Karpas-422 (cell line): ENCODE measurements around the gene KLC1. TPM values are rescaled to one million over a fixed set of nuclear protein-coding genes. Genes with fewer than 3 reads are reported as not detected.

ENCODE experiments used
- DNase-seq: peaks from one replicate; pipeline ENCODE4 v3.0.0-alpha.2; 2015
- H2AFZ ChIP-seq: fragments of 200-600 bp; sonication (generic); 2 replicates; pipeline ENCODE4 v1.6.1; 2014; ENCODE audit warnings: antibody characterized with exemption, low read length, mixed read lengths
- H3K27ac ChIP-seq: fragments of 200-600 bp; sonication (generic); 2 replicates; pipeline ENCODE4 v1.5.1; 2014; ENCODE audit warnings: mild to moderate bottlenecking, low read length, moderate library complexity
- H3K27me3 ChIP-seq: fragments of 200-600 bp; sonication (generic); 2 replicates; pipeline ENCODE4 v1.6.1; 2014; ENCODE audit warnings: low read length, mixed read lengths
- H3K36me3 ChIP-seq: fragments of 200-600 bp; sonication (generic); 2 replicates; pipeline ENCODE4 v1.6.1; 2014; ENCODE audit warnings: low read length, mixed read lengths; ENCODE audit not compliant: insufficient read depth
- H3K4me1 ChIP-seq: fragments of 200-600 bp; sonication (generic); 2 replicates; pipeline ENCODE4 v1.6.1; 2014; ENCODE audit warnings: mild to moderate bottlenecking, low read length, mixed read lengths
- H3K4me2 ChIP-seq: fragments of 200-600 bp; sonication (generic); 2 replicates; pipeline ENCODE4 v1.6.1; 2014; ENCODE audit warnings: low read length, low read depth, mild to moderate bottlenecking; ENCODE audit not compliant: poor library complexity, severe bottlenecking
- H3K4me3 ChIP-seq: fragments of 200-600 bp; sonication (generic); 2 replicates; pipeline ENCODE4 v1.5.1; 2014; ENCODE audit warnings: mild to moderate bottlenecking, antibody characterized with exemption, low read length, mixed read lengths
- H3K79me2 ChIP-seq: fragments of 200-600 bp; sonication (generic); 2 replicates; pipeline ENCODE4 v1.6.1; 2014; ENCODE audit warnings: mild to moderate bottlenecking, low read length, mixed read lengths
- H3K9ac ChIP-seq: fragments of 200-600 bp; sonication (generic); 2 replicates; pipeline ENCODE4 v1.6.0; 2014; ENCODE audit warnings: low read length
- H3K9me2 ChIP-seq: fragments of 200-600 bp; sonication (generic), shearing (Covaris generic); replicated peaks from 2 replicates; pipeline ENCODE4 v1.6.0; 2014; ENCODE audit warnings: mild to moderate bottlenecking, low read length, moderate library complexity; ENCODE audit not compliant: insufficient read depth
- H3K9me3 ChIP-seq: fragments of 300-700, 200-600 bp; sonication (generic); 2 replicates; pipeline ENCODE4 v1.6.1; 2014; ENCODE audit warnings: low read length, mixed read lengths
- H4K20me1 ChIP-seq: fragments of 200-600 bp; sonication (generic); 2 replicates; pipeline ENCODE4 v1.6.1; 2014; ENCODE audit warnings: mild to moderate bottlenecking, antibody characterized with exemption, low read length, low read depth; ENCODE audit not compliant: insufficient read depth
- total RNA-seq: library from RNA; depleted of rRNA; stranded (reverse); fragments of >200 nt; shearing (Covaris generic); gene quantifications from 2 replicates; pipeline ENCODE4 v1.2.3, GENCODE V29; 2014; ENCODE audit warnings: low replicate concordance

Gene KLC1
- total RNA-seq, 1 experiment from 2014 or later, result 144 TPM

DNA sequence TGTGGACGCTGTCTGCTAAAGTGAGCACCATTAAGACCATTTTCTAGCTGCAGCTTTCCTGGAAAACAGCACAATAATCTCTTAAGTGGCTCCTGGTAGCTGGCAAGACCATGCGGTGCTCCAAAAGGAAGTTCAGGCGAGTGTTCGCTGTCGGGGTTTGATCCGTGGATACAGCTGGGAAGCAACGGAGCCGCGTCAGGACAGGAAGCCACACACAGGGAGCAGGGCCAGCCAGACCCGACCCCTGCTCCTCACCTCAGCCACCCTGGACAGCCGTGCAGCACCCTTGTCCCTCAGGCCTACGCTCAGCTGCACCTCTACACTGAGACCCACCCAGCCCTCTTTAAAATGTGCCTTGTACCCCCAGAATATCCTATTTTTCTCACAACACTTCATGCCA lies 106.0 kb downstream of the KLC1 start:
- Histone ChIP-seq H3K9me2 (no peaks in the 10 kb centered on the region), H3K9ac (no peak overlapping the region), H3K4me2 (no peak overlapping the region), H2AFZ (no peak overlapping the region), H4K20me1 (peaks cover 5% of the 10 kb centered on the region; the same call in 1 of the 2 replicates), H3K27ac (no peak overlapping the region), H3K79me2 (no peaks in the 10 kb centered on the region), H3K9me3 (no peaks in the 10 kb centered on the region), H3K4me1 (no peaks in the 10 kb centered on the region), H3K36me3 (no peaks in the 10 kb centered on the region; the same call in 1 of the 2 replicates), H3K4me3 (no peak overlapping the region), H3K27me3 (no peaks in the 10 kb centered on the region)
- no peak for DNase-seq

DNA sequence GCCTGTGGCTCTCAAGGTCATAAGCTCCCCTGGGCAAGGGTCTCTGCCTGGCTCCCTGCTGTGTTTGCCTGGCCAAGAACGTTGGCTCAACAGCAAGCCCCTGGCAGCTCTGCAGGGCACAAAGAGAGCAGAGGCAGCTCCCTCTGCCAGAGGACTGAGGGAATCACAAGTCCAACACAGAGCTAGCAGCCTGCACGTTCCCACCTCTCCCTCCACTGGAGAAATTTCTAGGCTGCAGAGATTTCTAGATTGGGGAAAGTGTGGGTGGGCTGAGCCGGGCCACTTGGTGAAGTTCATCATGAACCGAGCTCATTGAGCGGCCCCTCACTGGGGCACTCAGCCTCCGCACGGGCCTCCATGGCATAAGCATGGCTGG lies 106.4 kb downstream of the KLC1 start:
- H3K27ac ChIP-seq, result no peak overlapping the region
- H3K4me2 ChIP-seq, result no peak overlapping the region
- no peaks in the 10 kb centered on the region for H3K79me2 ChIP-seq
- H3K4me1 ChIP-seq, result no peaks in the 10 kb centered on the region
- H3K36me3 ChIP-seq, result no peaks in the 10 kb centered on the region; the same call in 1 of the 2 replicates
- H3K27me3 ChIP-seq, result no peaks in the 10 kb centered on the region
- H3K4me3 ChIP-seq, result no peak overlapping the region
- no peaks in the 10 kb centered on the region for H3K9me3 ChIP-seq
- H4K20me1 ChIP-seq, result peaks cover 5% of the 10 kb centered on the region; the same call in 1 of the 2 replicates
- no peak for DNase-seq
- no peak overlapping the region for H3K9ac ChIP-seq
- no peaks in the 10 kb centered on the region for H3K9me2 ChIP-seq
- H2AFZ ChIP-seq, result no peak overlapping the region

DNA sequence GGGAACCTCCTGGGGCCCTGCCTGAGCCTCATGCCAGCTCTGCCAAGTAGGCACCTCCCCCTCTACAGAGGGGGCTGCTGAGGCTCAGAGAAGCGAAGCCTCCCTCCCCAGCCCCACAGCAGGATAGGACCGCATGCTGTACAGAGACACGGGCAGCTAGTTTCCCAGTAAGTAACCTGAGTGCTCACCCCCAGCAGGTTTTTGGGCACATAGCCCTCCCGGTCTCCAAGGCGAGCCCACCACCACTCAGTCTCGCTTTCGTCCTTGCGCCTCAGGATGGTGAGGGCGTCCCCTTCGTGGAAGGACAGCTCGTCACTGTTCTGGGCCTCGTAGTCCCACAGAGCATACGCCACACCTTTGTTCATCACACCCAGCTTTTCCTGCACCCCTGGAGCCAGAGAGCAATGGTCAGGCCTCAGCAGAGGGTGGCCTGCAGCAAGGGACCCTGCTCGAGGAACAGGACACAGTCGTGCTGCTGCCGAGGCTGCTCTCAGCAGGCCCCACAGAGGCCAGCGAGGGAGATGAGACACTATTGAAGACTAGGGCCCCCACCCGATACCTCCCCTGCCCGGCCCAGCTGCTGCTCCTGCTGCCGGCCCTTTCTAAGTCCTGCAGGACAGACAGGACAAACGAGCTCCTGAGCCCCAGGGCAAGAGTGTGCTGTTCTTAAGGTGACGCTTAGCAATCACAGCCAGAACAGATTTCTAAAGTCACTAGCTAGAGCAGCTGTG lies 107.0 kb downstream of the KLC1 start:
- Histone ChIP-seq H3K9me2 (no peaks in the 10 kb centered on the region), H2AFZ (no peak overlapping the region), H3K4me2 (no peak overlapping the region), H3K79me2 (no peaks in the 10 kb centered on the region), H3K4me1 (no peaks in the 10 kb centered on the region), H3K9me3 (no peaks in the 10 kb centered on the region), H3K27ac (no peak overlapping the region), H3K27me3 (no peaks in the 10 kb centered on the region), H3K36me3 (no peaks in the 10 kb centered on the region; the same call in 1 of the 2 replicates), H3K4me3 (no peak overlapping the region), H4K20me1 (peaks cover 5% of the 10 kb centered on the region; the same call in 1 of the 2 replicates), H3K9ac (no peak overlapping the region)
- DNase-seq, result no peak

DNA sequence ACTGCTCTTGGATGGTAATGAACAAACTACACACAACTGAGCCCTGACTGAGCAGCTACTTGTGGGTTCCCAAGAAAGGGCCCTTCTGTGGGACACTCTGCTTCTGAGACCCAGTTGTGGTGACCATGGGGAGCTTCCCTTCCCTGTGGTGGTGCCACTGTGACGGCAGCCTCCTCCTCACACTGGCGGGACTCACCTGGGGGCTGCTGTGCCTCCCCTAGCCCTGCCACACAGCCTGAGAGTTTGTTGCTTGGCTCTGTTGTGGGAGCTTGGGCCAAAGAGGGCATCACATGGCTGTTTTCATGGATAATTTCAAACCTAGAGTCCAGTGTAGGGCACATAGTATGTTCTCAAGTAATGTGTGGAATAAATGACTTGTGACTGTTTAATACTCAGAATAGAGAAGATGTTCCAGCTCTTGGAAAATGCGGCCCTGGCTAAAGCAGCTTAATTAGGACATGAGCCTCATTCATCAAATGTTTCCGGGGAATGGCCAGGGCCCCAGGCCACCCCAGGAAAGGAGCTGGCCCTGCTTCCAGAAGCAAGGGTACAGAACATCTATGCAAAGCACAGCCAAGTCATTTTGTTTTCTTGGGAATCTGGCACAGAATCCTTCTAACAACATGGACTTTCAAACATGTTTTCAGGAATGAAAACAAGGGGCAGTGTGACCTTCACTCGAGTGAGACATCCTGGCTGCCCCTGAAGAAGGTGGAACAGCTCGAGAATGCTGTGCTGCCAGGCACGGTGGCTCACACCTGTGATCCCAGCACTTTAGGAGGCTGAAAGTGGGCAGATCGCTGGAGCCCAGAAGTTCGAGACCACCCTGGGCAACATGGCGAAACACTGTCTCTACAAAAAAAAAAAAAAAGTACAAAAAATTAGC lies 107.8 kb downstream of the KLC1 start:
- Histone ChIP-seq H3K4me1 (no peaks in the 10 kb centered on the region), H4K20me1 (peaks cover 5% of the 10 kb centered on the region; the same call in 1 of the 2 replicates)

DNA sequence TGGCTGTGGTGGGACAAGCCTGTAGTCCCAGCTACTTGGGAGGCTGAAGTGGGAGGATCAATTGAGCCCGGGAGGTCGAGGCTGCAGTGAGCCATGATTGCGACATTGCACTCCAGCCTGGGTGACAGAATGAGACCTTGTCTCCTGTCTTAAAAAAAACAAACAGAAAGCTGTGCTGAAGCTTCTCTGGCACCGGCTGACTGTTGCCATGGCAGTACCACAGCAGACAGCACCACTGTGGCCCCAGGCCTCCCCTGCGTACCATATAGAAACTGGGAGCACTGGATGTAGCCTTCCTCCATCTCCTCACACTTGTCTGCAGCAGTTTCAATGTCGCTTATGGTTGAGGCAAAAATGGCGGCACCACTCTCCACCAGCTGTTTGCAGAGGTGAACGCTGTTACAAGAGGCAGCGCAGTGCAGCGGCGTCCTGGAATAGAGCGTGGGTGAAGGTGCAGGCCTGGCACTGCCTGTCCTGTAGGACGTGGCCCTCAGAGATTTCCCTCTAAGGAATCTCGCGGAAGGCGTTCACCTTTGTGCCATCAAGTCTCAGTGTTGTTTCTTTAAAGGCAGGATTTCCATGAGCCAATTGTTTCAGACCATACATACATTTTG lies 108.5 kb downstream of the KLC1 start:
- Histone ChIP-seq H3K9ac (no peak overlapping the region), H3K4me1 (no peaks in the 10 kb centered on the region), H3K9me2 (no peaks in the 10 kb centered on the region), H4K20me1 (peaks cover 5% of the 10 kb centered on the region; the same call in 1 of the 2 replicates), H3K4me2 (no peak overlapping the region), H2AFZ (no peak overlapping the region), H3K27me3 (no peaks in the 10 kb centered on the region), H3K79me2 (no peaks in the 10 kb centered on the region), H3K4me3 (no peak overlapping the region), H3K9me3 (no peaks in the 10 kb centered on the region), H3K36me3 (no peaks in the 10 kb centered on the region; the same call in 1 of the 2 replicates), H3K27ac (no peak overlapping the region)
- DNase-seq, result no peak

More for the DNA sequence above, 107.8 kb downstream of the KLC1 start:
- no peaks in the 10 kb centered on the region; the same call in 1 of the 2 replicates for H3K36me3 ChIP-seq
- H3K27me3 ChIP-seq, result no peaks in the 10 kb centered on the region
- no peak overlapping the region for H3K9ac ChIP-seq
- H3K4me2 ChIP-seq, result no peak overlapping the region
- no peak overlapping the region for H2AFZ ChIP-seq
- H3K9me3 ChIP-seq, result no peaks in the 10 kb centered on the region
- H3K9me2 ChIP-seq, result no peaks in the 10 kb centered on the region
- H3K4me3 ChIP-seq, result no peak overlapping the region
- H3K27ac ChIP-seq, result no peak overlapping the region
- no peak for DNase-seq
- H3K79me2 ChIP-seq, result no peaks in the 10 kb centered on the region

DNA sequence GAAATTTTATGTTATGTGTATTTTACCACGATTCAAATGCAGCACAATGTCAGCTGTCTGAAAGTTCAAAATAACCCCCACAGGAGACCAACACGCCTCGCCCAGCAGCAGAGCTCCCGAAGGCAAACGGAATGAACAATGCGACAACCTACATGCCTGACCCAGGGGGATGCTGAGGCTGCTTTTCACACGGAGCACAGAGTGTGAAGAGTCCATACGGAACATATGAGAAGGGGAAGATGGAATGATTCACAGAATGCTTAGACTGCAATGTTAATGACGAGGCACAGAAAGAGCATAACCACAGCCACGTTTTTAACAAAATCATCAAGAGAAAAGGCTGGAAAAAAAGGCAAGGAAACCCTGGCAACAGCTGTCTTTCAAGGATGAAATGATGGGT lies 109.2 kb downstream of the KLC1 start:
- Histone ChIP-seq H3K4me1 (no peaks in the 10 kb centered on the region), H3K27me3 (no peaks in the 10 kb centered on the region), H3K9me3 (no peaks in the 10 kb centered on the region), H3K4me3 (no peak overlapping the region), H3K27ac (no peak overlapping the region), H4K20me1 (peaks cover 5% of the 10 kb centered on the region; the same call in 1 of the 2 replicates), H3K79me2 (no peaks in the 10 kb centered on the region), H3K36me3 (no peaks in the 10 kb centered on the region; the same call in 1 of the 2 replicates), H3K4me2 (no peak overlapping the region), H2AFZ (no peak overlapping the region), H3K9me2 (no peaks in the 10 kb centered on the region), H3K9ac (no peak overlapping the region)
- no peak for DNase-seq

DNA sequence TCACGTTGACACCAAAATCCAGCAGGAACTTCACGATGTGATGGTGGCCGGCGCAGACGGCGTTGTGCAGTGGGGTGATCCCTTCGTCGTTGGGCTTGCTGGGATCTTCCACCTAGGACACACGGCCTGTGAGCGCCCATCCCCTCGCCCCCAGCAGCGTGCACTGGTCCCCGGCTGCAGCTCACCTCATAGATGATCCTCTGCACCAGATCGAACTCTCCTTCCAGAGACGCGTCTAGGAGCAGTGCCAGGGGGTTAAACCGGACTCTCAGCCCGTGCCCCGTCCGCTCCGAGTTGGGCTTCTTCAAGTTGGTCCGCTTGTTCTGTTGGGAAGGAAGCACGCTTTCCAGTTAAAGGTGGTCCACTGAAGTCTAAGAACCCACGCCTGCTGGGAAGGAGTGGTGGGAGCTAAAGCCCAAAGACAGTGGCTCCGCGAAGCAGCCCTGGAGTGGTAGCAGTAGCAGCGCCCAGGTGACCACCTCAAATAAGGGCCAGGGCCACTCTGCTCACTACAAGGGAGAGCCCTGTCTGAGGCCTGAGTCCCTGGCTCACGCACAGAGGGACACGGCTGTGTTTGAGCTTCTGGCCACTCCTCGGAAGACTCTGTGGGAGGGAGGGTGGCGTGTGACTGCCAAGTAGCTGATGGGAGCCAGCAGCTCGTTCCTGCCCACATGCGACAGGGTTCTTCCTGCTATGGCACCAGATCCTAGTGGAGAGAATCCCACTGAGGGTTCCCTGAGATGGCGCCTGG lies 109.9 kb downstream of the KLC1 start:
- no peak for DNase-seq
- Histone ChIP-seq H3K4me2 (no peak overlapping the region), H3K4me1 (no peaks in the 10 kb centered on the region), H3K36me3 (no peaks in the 10 kb centered on the region), H3K27me3 (no peaks in the 10 kb centered on the region), H3K4me3 (no peak overlapping the region), H3K79me2 (no peaks in the 10 kb centered on the region), H3K9me2 (no peaks in the 10 kb centered on the region), H3K27ac (no peak overlapping the region), H3K9ac (no peak overlapping the region), H3K9me3 (no peaks in the 10 kb centered on the region), H2AFZ (no peak overlapping the region), H4K20me1 (peaks cover 5% of the 10 kb centered on the region; the same call in 1 of the 2 replicates)
